Left lobe of liver (tissue), 2 donors: Measurements from ENCODE around the gene HS3ST1. TPM values are rescaled to one million over a fixed set of nuclear protein-coding genes. Genes with fewer than 3 reads are reported as not detected.

ENCODE experiments used
- ATAC-seq: fragments of 200-7000 bp; cut with Tn5 transposase; one replicate; pipeline ENCODE4 v1.9.1; 2020; ENCODE audit warnings: mild to moderate bottlenecking, moderate library complexity
- DNase-seq: peaks from one replicate; pipeline ENCODE4 v3.0.0-alpha.2; 2020; ENCODE audit warnings: low spot score
- total RNA-seq: library from RNA; stranded (reverse); gene quantifications from one replicate; pipeline ENCODE4 v1.2.1, GENCODE V29; 2021
- donor health status: DM: no; HTN: no; CAD: no; lungs with moderate emphysema.
- donor health status: DM: no; HTN: yes; CAD: no.

HS3ST1 gene
- total RNA-seq, 1 donor from 2014 or later, result 0.08 TPM

DNA sequence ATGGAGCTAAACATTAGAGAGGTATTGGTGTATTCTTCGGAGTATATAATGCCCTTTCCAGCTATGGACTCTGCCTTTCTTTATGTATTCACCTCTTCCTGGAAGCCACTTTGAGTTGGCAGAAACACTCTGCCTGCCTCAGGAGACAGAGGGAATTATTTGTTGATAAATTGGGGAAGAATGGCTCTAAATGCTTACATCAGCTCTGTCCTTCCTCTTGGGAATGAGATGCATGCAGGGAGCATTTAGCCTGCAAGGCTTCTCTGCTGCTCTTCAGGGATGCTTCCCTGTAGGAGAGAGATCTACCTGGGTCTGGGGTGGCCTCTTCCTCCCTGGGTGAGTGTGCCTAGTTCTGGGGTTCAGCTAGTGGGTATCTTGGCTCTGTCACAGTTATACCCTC, 6.9 kb upstream of the HS3ST1 start:
- DNase-seq (no peak), ATAC-seq (no peak)

DNA sequence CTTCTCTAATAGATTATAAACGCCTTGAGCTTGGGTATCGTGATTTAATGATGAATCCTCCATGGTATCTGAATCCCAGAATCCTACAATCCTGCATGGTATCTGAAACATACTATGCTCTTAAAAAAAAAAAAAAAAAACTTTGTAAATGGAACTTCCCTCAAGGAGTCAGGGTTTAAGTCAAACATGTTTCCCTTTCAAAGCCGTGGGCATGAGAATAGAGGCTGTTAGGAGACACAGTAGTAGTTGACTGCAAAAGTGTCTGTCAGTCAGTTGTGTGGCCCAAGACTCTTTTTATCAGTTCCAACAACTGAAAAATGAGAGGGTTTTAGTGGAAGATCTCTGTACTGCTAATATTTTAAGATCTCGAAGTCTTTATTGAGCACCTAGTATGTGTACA, 2.4 kb upstream of the HS3ST1 start:
- DNase-seq (no peak), ATAC-seq (no peak)

DNA sequence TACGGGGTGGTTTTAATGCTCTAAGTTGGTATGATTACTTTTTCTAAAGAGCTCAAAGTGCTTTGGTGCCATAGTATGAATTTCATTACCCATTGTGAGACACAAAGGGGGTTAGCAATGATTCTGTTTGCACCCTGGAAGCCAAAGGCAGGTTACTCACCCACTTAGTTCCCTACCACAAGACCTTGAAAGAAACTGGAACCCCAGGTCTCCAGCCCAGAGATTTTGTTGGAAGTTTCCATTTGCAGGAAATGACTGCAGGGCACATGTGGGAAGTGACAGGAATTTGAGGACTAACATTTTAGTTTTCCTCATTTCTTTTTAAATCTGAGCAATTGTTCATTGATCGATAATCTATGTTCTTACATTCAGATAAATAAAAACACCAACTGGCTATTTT, 1.8 kb upstream of the HS3ST1 start:
- DNase-seq (no peak), ATAC-seq (no peak)

DNA sequence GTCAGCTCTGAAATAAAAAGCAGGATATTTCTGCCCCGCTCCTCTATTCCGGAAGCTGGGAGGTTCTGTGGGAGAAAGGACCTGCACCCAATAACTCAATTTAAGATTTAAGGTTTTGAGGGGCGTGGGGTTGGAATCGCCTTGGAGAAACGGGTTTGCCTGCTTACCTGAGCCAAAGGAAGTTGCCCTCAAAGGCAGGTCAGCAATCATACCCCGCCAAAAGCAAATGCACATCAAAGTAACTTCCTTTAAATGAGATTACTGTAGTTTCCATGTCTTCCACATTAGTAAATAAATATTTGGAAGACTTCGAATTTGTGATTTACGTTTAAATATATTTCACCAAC, 978 bp upstream of the HS3ST1 start:
- ATAC-seq (no peak), DNase-seq (no peak)

DNA sequence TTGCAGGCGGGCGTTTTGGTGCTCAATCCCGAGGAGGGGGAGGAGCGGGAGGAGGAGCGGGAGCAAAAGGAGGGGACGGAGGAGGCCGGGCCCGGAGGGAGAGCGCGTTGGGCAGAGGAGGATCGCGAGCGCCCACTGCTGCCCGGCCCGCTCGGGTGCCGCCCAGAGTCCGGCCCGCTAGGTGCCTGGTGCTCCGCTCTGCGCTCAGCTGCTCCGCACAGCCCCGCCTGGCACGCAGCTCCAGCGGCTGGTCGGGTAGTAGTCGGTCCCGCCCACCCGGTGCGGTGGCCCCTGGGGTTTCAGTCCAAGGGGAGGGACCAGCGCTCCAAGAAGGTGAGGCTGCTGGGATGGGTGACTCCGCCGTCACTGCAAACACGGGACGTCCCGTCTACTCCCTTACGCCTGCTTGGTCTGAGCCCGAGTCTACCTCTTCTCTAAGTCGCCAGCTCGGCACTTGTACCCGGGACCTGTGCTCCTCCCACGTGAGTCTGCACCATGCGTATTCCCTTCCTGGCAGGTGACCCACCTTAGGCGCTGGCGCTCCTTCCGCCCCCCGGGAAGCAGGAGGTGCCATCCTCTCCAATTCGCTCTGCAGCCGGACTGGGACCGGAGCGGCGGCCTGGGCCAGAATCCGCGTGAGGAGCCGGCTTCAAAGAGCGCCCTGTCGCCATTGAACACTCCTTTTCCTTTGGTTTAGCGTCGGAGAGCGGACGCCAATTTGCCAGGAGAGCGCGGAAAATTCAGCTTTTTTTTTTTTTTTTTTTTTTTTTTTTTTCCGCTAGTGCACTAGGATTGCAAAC, 405 bp upstream of the HS3ST1 start:
- DNase-seq (peak; percentile 58), ATAC-seq (peak; percentile 93)

DNA sequence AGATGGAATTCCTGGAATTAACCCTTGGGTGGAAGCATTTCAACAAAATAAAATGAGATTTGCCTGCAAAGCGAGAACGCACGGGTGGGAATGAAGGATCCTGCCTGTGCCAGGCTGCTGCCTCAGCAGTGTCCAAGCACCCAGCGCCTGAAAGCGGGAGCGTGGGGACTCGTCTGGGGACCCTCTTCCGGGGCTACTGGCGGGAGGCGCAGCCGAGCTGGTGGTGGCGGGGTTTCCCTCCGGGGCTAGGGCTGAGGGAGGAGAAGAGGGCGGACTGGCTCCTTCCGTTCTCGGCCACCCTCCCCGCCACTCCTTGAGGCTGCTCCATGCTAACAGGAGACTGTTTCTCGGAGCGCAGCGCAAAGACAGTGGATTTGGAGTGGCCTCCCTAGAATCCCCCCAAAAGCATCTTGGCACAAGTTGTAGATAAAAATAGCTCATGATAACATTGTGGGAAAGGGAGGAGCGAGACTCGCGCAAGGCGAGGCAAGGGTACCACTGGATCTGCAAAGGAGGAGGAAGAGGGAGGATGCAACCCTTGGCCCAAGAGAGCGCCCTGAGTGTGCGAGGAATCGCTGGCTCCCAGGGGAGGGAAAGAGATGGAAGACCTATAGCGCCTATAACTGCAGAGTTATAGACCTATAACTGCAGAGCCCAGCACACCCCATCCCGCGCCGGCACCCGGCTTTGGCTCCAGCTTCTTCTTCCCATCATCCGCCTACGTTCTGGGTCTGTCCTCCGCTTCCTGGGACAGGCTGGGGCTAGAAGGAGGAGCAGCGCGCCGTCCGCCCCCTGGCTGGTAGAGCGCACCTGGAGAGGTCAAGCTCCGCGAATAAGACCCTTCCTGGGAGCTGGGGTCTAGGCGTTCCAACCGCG, 1.3 kb downstream of the HS3ST1 start:
- ATAC-seq, result no peak
- DNase-seq, result no peak

DNA sequence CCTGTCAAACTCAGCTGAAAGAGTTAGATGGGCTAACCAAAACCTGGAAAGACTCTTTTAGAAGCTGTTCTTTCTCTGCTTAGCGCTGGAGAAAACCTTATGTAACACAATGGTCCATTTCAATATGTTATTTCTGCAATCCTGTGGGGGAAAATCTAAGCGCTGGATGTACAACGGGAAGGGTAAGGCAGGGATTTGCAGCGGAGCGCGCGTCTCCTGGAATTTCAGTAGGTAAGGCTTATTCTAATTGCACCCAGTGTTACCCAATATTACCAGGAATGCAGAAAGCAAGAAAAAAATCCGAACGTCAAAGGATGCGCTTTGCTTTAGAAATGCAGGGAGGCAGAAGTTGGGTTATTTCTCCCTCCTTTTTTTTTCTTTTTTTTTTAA, 2.0 kb downstream of the HS3ST1 start:
- ATAC-seq (no peak), DNase-seq (no peak)

DNA sequence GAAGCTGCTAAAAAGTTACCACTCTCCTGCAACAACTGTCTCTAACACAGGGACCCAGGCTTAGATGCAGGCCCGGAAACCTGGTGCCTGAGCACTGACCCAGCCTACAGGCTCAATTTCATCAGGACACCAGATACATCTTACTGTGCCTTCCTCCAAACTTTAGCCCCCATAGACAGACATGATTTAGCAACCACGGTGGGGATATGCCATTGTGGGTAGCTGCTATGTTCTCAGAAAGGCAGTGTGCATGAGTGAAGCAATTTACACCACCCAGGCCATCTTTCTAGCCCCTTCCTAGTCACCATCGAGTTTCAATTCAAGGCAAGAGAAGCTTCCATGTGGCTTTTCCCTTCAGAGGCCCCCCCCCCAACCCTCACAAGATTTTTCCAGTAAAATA, 2.7 kb downstream of the HS3ST1 start:
- no peak for ATAC-seq
- no peak for DNase-seq

DNA sequence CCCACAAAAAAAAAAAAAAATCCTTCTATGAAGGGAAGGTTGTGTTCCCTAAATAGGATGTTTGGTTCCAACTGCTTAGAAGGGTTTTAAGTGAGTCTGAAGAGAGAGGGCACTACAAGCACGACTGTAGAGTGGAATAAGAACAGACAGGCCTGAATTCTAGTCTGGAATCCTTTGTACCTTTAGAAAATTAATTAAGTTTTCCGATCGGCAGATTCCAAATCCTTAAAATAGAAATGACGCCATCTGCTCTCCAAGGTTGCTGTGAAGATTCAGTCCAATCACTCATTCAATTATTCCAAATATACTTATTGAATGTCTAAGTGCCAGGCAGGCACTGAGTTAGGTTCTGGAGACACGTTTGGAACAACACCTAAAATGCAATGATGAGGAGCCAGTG, 3.8 kb downstream of the HS3ST1 start:
- ATAC-seq (no peak), DNase-seq (no peak)

DNA sequence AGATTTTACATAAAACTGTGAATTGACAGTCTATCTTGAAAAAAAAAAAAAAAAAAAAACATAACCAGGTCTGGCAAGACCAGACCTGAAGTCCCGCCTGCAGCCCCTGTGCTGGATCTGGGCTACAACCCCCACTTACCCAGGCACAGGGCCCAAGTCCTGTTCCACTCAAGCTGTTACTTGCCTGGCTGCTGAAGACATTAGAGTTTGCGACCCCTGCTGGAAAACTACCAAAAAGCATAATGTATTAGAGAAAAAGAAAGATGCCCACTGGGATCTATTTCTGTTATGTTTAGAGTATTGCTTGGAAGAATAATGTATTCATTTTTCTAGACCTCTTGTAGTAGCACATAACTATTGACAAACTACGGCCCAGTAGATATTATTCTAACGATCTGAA, 4.7 kb downstream of the HS3ST1 start:
- no peak for ATAC-seq
- DNase-seq, result no peak

DNA sequence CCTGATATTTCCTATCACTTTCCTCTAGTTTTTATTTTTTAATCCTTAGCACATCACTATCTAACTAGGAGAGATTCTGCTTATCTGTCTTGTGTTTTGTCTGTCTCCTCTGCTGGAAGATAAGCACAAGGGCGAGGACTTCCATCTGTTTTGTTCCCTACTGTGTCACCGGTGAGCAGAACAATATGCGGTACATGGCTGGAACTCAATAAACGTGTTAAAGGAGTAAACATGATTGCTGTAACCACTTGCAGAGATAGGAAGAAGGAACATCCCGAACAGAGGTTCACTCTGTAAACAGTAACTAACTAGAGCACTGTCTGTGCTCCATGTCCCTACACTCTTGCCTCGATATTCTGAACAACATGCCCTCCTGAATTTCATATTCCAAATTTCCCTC, 5.2 kb downstream of the HS3ST1 start:
- ATAC-seq, result no peak

DNA sequence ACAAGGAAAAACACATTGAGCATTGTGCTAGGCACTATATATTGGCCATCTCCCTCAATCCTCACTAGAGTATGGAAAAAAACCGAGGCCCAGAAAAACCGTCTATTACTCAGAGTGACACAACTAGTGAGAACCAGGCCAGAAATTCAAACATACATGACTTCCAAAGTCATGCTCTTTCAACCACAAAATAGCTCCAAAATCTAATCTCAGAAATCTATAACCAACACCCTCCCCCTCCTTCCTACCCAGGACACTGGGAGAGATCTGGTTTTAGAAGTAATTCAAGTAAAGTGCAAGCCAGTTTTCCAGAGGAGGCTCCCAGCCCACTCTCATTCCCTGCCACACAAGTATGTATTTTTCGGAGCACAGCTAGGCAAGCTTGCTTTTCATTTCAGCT, 7.6 kb downstream of the HS3ST1 start:
- ATAC-seq (no peak), DNase-seq (no peak)

More for the DNA sequence above, 5.2 kb downstream of the HS3ST1 start:
- DNase-seq, result no peak

DNA sequence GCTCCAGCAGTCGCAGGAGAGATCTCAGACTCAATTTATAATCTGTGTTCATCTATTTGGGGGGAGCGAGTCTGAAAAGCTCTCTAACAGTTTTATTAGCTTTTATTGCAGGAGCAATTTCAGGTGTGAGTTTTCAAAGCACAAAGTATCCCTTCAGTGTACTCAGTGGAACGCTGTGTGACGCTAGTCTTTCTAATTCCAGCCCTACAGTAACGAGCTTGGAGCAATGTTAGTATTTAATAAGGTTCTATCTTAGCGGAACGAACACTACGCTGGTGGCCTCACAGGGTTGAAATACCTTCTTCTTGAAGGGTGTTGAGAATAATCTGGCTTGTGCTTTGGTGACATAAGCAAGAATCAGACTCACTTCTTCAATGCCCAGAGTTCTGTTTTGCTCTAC, 8.4 kb downstream of the HS3ST1 start:
- no peak for DNase-seq
- ATAC-seq, result no peak

DNA sequence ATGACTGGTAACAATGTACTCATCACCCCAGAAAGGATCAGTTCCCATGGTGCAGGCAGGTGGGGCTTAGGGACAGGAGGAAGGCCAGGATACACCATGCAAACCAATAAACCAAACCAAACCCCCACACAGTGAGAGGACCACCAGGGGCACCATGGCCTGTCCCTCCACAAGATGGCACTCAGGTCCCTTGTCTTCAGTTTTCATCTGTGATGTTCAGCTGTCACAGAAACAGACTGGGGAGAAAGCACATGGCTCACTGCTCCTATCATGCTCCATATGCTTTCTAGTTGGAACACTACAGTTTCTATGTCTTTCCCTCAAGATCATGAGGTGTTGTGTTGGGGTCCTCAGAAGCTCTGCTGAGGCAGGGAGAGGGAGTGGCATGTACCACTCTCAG, 10.1 kb downstream of the HS3ST1 start:
- DNase-seq, result no peak
- ATAC-seq, result no peak

DNA sequence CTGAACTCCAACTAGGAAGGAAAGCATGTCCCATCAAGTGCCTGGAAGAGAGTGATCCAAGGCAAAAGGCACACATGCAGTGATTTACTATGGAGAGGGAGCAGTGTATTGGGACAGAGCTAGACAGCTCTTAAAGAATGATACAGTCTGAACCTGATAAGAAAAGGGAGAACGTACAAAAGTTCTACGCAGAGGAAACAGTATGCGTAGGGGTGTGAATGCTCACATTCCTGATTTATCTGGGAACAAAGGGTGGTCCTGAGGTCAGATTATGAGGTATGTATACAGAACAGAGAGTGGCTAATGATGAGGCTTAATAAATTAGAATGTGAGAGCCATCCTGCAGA, 12.0 kb downstream of the HS3ST1 start:
- DNase-seq (no peak), ATAC-seq (no peak)

DNA sequence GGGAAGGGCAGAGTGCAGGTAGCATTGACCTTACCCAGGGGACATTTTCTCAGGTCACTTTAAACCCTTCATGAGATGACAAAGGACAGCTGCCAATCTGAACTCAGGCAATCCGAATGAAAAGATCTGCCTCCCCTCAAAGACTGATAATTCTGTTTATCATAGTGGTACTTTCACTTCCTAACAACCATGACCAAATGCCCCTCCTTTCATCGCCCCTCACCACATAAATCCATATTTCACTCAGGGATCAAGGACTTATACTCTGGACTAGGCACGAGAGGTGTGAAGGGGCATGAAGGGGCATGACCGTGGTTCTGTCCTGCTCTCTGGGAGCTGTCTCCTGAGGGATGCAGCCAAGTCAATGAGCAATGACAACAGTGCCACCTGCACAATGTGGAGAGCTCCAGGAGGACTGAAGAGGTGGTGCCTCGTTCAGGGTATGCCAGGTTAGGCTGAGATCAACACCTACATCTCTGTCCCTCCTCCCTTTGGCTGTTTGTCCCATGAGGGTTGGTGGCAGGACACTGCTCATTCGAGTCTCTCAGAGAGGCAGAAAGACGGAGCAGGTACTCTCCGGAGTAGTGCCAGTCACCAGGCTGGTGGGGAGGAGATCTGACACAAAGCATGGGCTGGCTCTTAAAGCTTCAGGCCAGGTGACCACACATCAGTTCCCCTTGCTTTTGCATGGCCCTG, 12.5 kb downstream of the HS3ST1 start:
- ATAC-seq (no peak), DNase-seq (no peak)

DNA sequence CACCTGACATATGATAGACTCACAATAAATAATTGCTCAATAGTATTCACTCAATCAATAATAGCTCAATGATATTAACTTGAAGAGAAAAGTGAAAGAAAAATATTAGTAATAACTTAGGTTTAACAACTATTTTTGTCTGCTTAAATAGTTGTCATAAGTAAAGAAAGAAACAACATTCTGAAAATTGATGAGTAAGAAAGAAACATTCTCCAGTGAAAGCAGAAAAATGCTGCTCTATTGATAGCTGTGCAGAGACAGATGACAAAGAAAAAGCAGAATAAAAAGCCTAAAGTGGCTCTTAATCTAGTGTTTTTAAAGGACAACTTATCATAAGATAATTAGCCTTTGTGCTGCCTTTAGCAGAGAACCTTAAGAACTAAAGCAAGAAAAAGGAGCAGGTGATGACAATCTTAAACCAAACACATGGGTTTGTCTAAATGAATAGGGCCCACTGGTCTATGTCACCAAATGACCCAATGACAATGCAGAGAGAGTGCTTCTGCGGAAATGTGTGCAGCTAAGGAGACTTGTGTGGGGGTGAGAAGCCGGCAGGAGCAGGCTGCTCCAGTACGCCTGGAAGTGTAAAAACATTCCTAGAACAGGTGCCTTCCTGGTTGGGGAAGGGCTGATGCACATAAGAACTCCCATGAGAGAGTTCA, 13.2 kb downstream of the HS3ST1 start:
- no peak for ATAC-seq
- DNase-seq, result no peak

DNA sequence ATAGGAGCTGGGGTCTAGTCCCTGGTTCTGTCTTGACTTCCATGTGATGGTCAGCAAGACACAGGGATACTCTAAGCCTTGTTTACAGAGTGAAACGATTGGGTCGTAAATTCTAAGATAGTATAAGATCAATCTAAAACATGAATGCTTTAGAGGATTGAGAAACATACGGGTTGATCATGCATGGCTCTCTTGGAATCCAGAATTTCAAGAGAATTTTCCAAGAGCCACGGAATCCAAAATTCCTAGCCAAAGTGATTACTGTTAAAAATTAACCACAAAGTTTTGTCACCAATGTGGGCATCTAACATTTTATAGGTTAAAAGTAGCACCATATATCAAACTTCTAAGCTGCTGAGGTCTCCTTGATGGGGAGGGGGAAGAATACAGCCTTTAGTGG, 16.5 kb downstream of the HS3ST1 start:
- no peak for DNase-seq
- ATAC-seq, result no peak

DNA sequence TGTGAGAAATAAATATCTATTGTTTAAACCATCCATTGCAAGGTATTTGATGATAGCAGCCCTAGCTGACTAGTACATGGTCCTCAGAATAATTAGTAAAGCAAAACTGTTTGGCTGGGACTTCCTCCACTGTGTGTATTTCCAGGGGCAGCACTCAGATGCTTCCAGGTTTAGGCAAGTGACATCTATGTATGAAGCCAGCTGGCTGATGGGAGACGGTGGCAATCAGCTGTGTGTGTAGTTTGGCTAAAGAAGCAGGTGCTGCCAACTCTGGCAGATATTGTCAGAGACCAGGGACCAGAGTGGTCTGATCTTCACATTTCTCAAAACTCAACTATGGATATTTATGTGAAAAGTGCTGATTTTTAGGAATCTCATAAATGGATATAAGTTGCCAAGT, 19.1 kb downstream of the HS3ST1 start:
- DNase-seq, result no peak
- no peak for ATAC-seq

DNA sequence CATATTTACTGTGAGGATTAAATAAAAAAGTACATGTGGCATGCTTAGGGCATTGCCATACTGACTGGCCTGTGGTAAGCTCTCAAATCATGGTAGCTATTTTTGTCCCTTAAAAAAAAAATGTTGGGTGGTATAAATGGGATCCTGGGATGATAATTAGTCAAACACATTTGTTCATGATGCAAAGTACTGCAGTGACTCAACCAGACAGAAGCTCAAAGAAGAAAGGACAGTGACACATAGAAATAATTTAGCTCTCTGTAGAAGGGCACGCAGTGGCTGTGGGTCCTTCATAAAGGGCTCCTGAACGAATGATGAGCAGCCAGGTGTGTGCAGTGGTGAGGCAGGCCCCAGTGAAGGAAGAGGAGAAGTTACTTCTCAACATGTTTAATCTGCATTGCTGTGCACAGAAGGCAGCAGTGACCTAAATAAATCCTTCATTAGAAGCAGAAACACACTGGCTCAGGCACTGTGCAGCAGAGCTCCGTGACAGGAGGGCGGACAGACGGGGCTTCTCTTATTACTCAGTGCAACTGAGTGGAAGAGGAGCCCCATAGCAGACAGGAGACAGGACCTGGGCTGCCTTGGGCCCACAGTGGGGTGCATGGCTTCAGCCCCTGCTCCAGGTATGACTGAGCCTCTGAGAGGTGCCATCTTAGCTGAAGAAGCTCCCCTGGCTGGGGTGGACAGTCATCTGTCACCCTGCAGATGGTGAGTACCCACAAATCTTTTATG, 20.3 kb downstream of the HS3ST1 start:
- DNase-seq, result no peak
- no peak for ATAC-seq

DNA sequence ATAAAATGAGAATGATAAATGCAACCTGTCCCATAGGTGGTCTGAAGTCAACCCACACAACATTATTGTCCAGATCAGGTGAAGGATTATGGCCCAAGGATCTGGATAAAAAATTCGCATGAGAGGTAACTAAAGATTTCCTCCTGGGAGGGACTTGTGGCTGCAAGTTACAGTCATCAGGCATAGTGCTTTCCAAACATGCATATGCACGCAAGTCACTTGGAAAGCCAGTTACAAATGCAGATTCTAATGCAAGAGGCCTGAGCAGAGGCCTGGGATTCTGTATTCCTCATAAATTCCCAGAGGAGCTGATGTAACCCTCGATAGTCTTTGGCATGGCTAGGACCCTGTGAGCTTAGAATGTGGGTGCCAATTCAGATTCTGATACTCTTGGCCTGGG, 21.1 kb downstream of the HS3ST1 start:
- DNase-seq (no peak), ATAC-seq (no peak)
